ENCODE results near the gene FBXO39. TPM values are rescaled to one million over a fixed set of nuclear protein-coding genes. Genes with fewer than 3 reads are reported as not detected.

FBXO39 gene
- total RNA-seq, 1 experiment from 2014 or later: not detected

DNA sequence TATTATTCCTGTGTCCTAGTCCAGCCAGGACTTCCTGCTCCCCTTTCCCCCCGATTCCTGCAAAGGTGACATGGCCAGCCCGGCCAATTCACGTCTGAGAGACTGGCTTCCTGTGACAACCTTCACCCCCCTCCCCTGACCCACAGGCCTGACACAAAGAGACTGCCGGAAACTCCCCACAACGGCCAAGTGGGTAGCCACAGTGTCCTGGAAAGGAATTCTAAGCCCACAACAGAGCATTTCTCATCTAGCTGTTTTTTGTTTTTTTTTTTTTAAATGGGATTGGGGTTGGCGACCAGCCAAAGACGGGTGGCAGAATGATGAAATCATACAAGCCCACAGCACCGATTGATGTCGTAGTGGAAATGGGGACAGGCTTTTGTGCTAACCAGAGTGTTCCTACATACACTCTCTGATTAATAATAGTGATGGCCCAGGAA lies 23.0 kb upstream of the FBXO39 start:
- TF ChIP-seq, protein P1, sequence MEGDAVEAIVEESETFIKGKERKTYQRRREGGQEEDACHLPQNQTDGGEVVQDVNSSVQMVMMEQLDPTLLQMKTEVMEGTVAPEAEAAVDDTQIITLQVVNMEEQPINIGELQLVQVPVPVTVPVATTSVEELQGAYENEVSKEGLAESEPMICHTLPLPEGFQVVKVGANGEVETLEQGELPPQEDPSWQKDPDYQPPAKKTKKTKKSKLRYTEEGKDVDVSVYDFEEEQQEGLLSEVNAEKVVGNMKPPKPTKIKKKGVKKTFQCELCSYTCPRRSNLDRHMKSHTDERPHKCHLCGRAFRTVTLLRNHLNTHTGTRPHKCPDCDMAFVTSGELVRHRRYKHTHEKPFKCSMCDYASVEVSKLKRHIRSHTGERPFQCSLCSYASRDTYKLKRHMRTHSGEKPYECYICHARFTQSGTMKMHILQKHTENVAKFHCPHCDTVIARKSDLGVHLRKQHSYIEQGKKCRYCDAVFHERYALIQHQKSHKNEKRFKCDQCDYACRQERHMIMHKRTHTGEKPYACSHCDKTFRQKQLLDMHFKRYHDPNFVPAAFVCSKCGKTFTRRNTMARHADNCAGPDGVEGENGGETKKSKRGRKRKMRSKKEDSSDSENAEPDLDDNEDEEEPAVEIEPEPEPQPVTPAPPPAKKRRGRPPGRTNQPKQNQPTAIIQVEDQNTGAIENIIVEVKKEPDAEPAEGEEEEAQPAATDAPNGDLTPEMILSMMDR (IDR thresholded peaks at IDR 0.05 in 2 of 3, conservative IDR thresholded peaks at IDR 0.05 in 1 of 3; ENCODE audit: borderline replicate concordance in 1 of 3, insufficient read depth in 1 of 3, low read depth in 2 of 3, low read length in 2 of 3): no peak
- TF ChIP-seq FOSL1 (IDR thresholded peaks at IDR 0.05; ENCODE audit: low read depth): no peak
- TF ChIP-seq, protein P2, sequence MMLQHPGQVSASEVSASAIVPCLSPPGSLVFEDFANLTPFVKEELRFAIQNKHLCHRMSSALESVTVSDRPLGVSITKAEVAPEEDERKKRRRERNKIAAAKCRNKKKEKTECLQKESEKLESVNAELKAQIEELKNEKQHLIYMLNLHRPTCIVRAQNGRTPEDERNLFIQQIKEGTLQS (IDR thresholded peaks at IDR 0.05): no peak
- TF ChIP-seq EGR1 (IDR thresholded peaks at IDR 0.05; ENCODE audit: low read depth): no peak
- no peak for TF ChIP-seq ZFX (IDR thresholded peaks at IDR 0.05)
- no peak for TF ChIP-seq CEBPB (IDR thresholded peaks at IDR 0.05; ENCODE audit: low read depth)
- no peak for TF ChIP-seq ZNF274 (IDR thresholded peaks at IDR 0.05; ENCODE audit: low read depth, low read length)
- no peak for TF ChIP-seq SP1 (IDR thresholded peaks at IDR 0.05; ENCODE audit: low read depth)
- TF ChIP-seq POLR2A (IDR thresholded peaks at IDR 0.05; ENCODE audit: borderline replicate concordance, extremely low read depth, insufficient read depth, insufficient read length): no peak
- TF ChIP-seq POLR2AphosphoS5 (IDR thresholded peaks at IDR 0.05; ENCODE audit: low read depth, low read length): no peak
- TF ChIP-seq, protein P3, sequence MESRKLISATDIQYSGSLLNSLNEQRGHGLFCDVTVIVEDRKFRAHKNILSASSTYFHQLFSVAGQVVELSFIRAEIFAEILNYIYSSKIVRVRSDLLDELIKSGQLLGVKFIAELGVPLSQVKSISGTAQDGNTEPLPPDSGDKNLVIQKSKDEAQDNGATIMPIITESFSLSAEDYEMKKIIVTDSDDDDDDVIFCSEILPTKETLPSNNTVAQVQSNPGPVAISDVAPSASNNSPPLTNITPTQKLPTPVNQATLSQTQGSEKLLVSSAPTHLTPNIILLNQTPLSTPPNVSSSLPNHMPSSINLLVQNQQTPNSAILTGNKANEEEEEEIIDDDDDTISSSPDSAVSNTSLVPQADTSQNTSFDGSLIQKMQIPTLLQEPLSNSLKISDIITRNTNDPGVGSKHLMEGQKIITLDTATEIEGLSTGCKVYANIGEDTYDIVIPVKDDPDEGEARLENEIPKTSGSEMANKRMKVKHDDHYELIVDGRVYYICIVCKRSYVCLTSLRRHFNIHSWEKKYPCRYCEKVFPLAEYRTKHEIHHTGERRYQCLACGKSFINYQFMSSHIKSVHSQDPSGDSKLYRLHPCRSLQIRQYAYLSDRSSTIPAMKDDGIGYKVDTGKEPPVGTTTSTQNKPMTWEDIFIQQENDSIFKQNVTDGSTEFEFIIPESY (IDR thresholded peaks at IDR 0.05; ENCODE audit: extremely low read depth, insufficient replicate concordance, low read length): no peak
- TF ChIP-seq CBX3 (IDR thresholded peaks at IDR 0.05; ENCODE audit: low read depth): no peak
- TF ChIP-seq, protein P4, sequence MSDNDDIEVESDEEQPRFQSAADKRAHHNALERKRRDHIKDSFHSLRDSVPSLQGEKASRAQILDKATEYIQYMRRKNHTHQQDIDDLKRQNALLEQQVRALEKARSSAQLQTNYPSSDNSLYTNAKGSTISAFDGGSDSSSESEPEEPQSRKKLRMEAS (IDR thresholded peaks at IDR 0.05): no peak
- TF ChIP-seq, protein P5, sequence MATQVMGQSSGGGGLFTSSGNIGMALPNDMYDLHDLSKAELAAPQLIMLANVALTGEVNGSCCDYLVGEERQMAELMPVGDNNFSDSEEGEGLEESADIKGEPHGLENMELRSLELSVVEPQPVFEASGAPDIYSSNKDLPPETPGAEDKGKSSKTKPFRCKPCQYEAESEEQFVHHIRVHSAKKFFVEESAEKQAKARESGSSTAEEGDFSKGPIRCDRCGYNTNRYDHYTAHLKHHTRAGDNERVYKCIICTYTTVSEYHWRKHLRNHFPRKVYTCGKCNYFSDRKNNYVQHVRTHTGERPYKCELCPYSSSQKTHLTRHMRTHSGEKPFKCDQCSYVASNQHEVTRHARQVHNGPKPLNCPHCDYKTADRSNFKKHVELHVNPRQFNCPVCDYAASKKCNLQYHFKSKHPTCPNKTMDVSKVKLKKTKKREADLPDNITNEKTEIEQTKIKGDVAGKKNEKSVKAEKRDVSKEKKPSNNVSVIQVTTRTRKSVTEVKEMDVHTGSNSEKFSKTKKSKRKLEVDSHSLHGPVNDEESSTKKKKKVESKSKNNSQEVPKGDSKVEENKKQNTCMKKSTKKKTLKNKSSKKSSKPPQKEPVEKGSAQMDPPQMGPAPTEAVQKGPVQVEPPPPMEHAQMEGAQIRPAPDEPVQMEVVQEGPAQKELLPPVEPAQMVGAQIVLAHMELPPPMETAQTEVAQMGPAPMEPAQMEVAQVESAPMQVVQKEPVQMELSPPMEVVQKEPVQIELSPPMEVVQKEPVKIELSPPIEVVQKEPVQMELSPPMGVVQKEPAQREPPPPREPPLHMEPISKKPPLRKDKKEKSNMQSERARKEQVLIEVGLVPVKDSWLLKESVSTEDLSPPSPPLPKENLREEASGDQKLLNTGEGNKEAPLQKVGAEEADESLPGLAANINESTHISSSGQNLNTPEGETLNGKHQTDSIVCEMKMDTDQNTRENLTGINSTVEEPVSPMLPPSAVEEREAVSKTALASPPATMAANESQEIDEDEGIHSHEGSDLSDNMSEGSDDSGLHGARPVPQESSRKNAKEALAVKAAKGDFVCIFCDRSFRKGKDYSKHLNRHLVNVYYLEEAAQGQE (IDR thresholded peaks at IDR 0.05; ENCODE audit: low read depth): no peak
- TF ChIP-seq ELF1 (IDR thresholded peaks at IDR 0.05; ENCODE audit: borderline replicate concordance, low read depth): no peak
- no peak for TF ChIP-seq EZH2 (IDR thresholded peaks at IDR 0.05)
- TF ChIP-seq RAD21 (IDR thresholded peaks at IDR 0.05; ENCODE audit: low read depth): no peak
- TF ChIP-seq EZH2phosphoT487 (IDR thresholded peaks at IDR 0.05; ENCODE audit: borderline replicate concordance): no peak
- no peak for TF ChIP-seq YY1 (IDR thresholded peaks at IDR 0.05; ENCODE audit: extremely low read depth, insufficient replicate concordance, low read depth, low read length)
- CTCF ChIA-PET: no interaction called here
- no TSS peak for BruUV-seq (replicated peaks)
- Histone ChIP-seq H3K9me3 (ENCODE audit: control insufficient read depth in 1 of 2, insufficient read depth in 1 of 2, low read depth in 1 of 2, low read length in 2 of 2) (no peaks in the 10 kb centered on the region), H2AFZ (ENCODE audit: low read depth, low read length, poor library complexity, severe bottlenecking) (no peak overlapping the region), H4K20me1 (ENCODE audit: insufficient read depth) (no peaks in the 10 kb centered on the region), H3K27me3 (ENCODE audit: insufficient read depth, low read length) (no peaks in the 10 kb centered on the region), H3K4me3 (replicated peaks in 1 of 2; ENCODE audit: low read depth in 1 of 2, low read length in 2 of 2) (no peak overlapping the region), H3K27ac (ENCODE audit: low read depth, low read length) (no peak overlapping the region), H3K9ac (ENCODE audit: low read length) (no peak overlapping the region), H3K9me2 (ENCODE audit: insufficient read depth) (no peaks in the 10 kb centered on the region), H3K4me1 (ENCODE audit: control insufficient read depth in 1 of 2, insufficient read depth in 2 of 2, low read length in 2 of 2) (no peaks in the 10 kb centered on the region), H3K4me2 (ENCODE audit: low read length) (no peak overlapping the region), H3K79me2 (ENCODE audit: insufficient read depth, low read length) (no peaks in the 10 kb centered on the region), H3K36me3 (ENCODE audit: control insufficient read depth in 1 of 2, insufficient read depth in 2 of 2, low read length in 2 of 2) (no peaks in the 10 kb centered on the region)
- ATAC-seq (no peak), DNase-seq (ENCODE audit: low read depth, low spot score) (no peak)
- POLR2A ChIA-PET: no interaction called here
- RAD21 ChIA-PET (ENCODE audit: low non-redundant PET in 1 of 2, low total read pairs in 2 of 2, uncharacterized antibody in 2 of 2, unreplicated experiment in 2 of 2): no interaction called here
- intact Hi-C loops (cut with micrococcal nuclease): no loop called here
